Erythroblast (primary cell): ENCODE results near the gene RAI14.

Experiments used
- GATA1 ChIP-seq: IDR thresholded peaks from 2 replicates; pipeline ENCODE4 v1.6.1; 2011; ENCODE audit warnings: low read depth, mild to moderate bottlenecking, control low read depth, low read length, moderate library complexity
- POLR2A ChIP-seq: IDR thresholded peaks from 2 replicates; pipeline ENCODE4 v1.6.1; 2011; ENCODE audit warnings: mild to moderate bottlenecking, low read length

DNA sequence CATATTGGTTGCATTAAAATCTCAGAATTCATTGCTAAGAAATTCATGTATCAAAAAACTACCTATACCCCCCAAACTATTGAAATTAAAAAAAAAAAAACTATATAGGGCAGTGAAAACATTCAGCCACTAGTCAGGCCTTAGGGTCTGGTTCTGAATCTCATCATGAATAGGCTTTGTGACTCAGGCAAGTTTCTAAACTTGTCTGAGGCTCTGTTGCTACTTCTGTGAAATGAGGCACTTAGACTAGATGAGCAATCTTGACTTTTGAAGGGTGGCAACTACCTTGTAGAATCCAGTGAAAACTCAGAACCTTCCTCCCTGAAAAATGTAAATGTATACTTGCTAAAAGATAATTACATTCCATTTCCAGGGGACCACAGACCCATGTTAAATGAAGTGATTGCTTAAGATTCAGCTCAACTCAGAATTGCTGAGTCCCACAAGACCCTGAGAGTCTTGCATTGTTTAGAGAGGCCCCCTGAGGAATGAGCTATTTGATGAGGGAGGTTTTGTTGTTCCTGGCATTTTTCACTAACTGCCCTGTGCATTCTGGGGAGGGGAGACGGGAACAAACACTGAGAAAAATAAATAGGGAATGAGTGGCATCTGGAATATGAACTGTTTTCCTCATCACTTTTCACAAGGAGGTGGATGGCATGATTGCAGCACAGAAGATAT, 29.5 kb downstream of the RAI14 start:
- TF ChIP-seq POLR2A (no peak), GATA1 (no peak)
